ENCODE data around the gene GJB3. TPM values are rescaled to one million over a fixed set of nuclear protein-coding genes. Genes with fewer than 3 reads are reported as not detected.

GJB3 gene
- total and polyA plus RNA-seq, 2 of the 13 experiments (the other 11 are each of a cell fraction or from before 2014, with no cell fraction given) = not detected

DNA sequence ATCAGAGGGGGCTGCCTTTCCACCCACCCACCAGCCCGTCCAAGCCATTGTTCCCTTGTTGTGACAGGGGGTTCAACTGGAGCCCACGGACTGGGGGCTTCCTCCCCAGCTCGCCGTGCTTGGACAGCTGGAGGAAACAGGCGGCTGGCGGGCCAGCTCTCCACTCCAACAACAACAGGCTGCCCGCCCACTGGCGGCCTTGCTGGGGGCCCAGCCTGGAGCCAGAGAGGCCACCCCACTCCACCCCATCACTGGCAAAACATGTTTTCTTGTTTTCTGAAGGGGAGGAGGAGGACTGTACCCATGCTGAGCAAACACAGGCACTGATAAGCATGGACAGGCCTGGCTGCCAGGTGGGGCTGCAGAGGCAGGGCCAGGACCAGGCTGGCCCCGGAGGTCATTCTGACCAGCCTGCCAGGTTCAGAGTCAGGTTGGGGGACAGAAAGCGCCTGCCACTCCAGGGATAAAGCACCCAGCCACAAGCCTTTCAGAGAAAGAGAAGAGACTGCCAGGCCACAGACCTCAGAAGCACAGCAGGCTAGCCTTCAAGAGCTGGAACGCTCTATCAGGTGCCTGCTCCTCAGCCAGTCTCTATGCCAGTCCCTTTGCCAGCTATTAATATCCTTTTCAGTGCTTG lies 44.6 kb downstream of the GJB3 start (continued):
- TF ChIP-seq NR2F1 (CRISPR knock-in tag; IDR thresholded peaks at IDR 0.05) (no peak; a peak in 1 of 4 replicates), ZSCAN21 (CRISPR knock-in tag; IDR thresholded peaks at IDR 0.05; ENCODE audit: borderline replicate concordance) (peak; percentile 36; the same call in 1 of the 2 replicates), POLR2A (IDR thresholded peaks at IDR 0.05; ENCODE audit: insufficient read depth in 1 of 2, low read depth in 2 of 2, low read length in 2 of 2) (no peak), HBP1 (CRISPR knock-in tag; IDR thresholded peaks at IDR 0.05; ENCODE audit: low read depth) (no peak), MNT (IDR thresholded peaks at IDR 0.05) (no peak), MXD4 (CRISPR knock-in tag; IDR thresholded peaks at IDR 0.05) (peak; percentile 51; the same call in 1 of the 2 replicates), ZNF777 (CRISPR knock-in tag; IDR thresholded peaks at IDR 0.05) (no peak), FOXO1 (CRISPR knock-in tag; IDR thresholded peaks at IDR 0.05) (peak; percentile 90), HNRNPH1 (optimal IDR thresholded peaks at IDR 0.05; ENCODE audit: low read depth, low read length) (no peak), ZNF737 (CRISPR knock-in tag; IDR thresholded peaks at IDR 0.05; ENCODE audit: borderline replicate concordance) (no peak), KDM6A (CRISPR knock-in tag; IDR thresholded peaks at IDR 0.05; ENCODE audit: low read depth) (peak; percentile 37), HOXA3 (CRISPR knock-in tag; IDR thresholded peaks at IDR 0.05) (peak; percentile 36; the same call in 1 of the 2 replicates), ZNF564 (CRISPR knock-in tag; IDR thresholded peaks at IDR 0.05) (no peak), ZBTB39 (CRISPR knock-in tag; IDR thresholded peaks at IDR 0.05) (no peak), ZNF331 (CRISPR knock-in tag; IDR thresholded peaks at IDR 0.05) (peak; percentile 77), ISX (CRISPR knock-in tag; conservative IDR thresholded peaks at IDR 0.05) (no peak), ZSCAN22 (CRISPR knock-in tag; IDR thresholded peaks at IDR 0.05) (no peak), MZF1 (CRISPR knock-in tag; IDR thresholded peaks at IDR 0.05; ENCODE audit: borderline replicate concordance) (no peak), CREB1 (IDR thresholded peaks at IDR 0.05) (no peak), CREB1 (CRISPR knock-in tag; IDR thresholded peaks at IDR 0.05) (no peak; the same call in 1 of the 2 replicates), ZNF549 (CRISPR knock-in tag; IDR thresholded peaks at IDR 0.05) (no peak)
- TF ChIP-seq, protein P1, sequence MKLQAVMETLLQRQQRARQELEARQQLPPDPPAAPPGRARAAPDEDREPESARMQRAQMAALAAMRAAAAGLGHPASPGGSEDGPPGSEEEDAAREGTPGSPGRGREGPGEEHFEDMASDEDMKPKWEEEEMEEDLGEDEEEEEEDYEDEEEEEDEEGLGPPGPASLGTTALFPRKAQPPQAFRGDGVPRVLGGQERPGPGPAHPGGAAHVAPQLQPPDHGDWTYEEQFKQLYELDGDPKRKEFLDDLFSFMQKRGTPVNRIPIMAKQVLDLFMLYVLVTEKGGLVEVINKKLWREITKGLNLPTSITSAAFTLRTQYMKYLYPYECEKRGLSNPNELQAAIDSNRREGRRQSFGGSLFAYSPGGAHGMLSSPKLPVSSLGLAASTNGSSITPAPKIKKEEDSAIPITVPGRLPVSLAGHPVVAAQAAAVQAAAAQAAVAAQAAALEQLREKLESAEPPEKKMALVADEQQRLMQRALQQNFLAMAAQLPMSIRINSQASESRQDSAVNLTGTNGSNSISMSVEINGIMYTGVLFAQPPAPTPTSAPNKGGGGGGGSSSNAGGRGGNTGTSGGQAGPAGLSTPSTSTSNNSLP (IDR thresholded peaks at IDR 0.05; ENCODE audit: low read depth, low read length) = no peak
- TF ChIP-seq, protein P2, sequence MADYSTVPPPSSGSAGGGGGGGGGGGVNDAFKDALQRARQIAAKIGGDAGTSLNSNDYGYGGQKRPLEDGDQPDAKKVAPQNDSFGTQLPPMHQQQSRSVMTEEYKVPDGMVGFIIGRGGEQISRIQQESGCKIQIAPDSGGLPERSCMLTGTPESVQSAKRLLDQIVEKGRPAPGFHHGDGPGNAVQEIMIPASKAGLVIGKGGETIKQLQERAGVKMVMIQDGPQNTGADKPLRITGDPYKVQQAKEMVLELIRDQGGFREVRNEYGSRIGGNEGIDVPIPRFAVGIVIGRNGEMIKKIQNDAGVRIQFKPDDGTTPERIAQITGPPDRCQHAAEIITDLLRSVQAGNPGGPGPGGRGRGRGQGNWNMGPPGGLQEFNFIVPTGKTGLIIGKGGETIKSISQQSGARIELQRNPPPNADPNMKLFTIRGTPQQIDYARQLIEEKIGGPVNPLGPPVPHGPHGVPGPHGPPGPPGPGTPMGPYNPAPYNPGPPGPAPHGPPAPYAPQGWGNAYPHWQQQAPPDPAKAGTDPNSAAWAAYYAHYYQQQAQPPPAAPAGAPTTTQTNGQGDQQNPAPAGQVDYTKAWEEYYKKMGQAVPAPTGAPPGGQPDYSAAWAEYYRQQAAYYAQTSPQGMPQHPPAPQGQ (CRISPR knock-in tag; IDR thresholded peaks at IDR 0.05; ENCODE audit: borderline replicate concordance) = no peak
